ENCODE measurements around the gene PRICKLE2.
A peak's percentile ranks its signal among the peaks of the same experiment; 100 is the strongest.
"Not testable (repeated sequence)": the region's sequence is repeated elsewhere in the genome, so short reads cannot be mapped to it uniquely, and the experiment has no call there.

Gene PRICKLE2

DNA sequence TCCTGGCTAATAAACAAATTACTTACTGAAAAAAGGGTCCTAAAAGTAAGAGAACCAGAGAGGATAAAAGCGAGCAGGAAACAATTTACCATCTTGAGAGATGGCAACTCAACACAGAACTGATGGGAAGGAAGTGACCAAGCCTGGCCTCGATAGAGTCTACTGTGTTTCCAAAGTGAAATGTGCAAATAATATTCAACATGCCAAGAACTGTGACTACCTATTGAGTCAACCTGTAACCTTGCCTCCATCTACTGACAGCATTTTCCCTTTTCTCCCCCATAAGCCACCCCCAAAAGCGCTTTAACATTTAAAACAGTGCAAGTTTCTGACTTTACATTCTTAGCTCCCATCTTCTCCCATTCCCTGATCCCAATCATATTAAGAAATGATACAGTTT is 126.6 kb downstream of the PRICKLE2 start:
- no peak for DNase-seq (ENCODE audit: low spot score)

GRCh38 chr3:64097920-64098319 is 127.3 kb downstream of the PRICKLE2 start:
- no peak for DNase-seq (ENCODE audit: low spot score)

DNA sequence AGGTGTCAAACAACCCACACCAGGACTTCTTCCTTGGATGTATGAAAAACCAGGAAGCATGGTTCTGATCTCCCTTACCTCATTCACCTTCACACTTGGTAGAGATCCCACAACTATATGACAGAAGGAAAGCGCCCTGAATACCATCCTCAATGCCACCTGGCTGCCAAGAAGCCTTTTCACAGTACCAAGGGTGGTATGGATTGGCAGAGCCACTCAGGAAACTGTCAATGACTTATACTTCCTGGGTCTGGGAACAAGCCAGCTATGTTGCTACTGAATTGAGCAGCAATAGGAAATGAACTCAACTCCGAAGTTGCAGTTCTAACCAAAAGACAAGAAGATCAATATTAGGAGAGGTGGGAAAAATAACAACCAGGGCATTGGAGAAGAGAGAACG is 129.5 kb downstream of the PRICKLE2 start:
- DNase-seq (ENCODE audit: low spot score), result no peak

DNA sequence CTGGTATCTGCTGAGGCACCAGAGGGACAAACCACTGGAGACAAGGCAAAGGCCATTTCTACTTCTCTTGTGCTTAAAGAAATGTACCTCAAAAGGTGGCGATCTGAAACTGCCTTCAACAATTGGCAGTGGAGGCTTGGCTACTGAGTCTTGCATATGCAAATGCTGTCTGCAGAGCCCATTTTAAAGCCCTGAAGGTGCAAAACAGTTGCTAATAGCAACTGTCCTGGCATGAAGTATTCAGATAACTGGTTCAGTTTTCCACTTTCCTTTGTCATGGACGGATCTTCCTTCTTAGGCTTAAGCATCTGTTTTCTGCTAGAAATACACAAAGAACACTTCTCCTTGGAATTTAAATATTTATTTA is 130.6 kb downstream of the PRICKLE2 start:
- peak; percentile 38 for DNase-seq (ENCODE audit: low spot score)

GRCh38 chr3:64093825-64094712 is 131.2 kb downstream of the PRICKLE2 start:
- DNase-seq (ENCODE audit: low spot score), result no peak

DNA sequence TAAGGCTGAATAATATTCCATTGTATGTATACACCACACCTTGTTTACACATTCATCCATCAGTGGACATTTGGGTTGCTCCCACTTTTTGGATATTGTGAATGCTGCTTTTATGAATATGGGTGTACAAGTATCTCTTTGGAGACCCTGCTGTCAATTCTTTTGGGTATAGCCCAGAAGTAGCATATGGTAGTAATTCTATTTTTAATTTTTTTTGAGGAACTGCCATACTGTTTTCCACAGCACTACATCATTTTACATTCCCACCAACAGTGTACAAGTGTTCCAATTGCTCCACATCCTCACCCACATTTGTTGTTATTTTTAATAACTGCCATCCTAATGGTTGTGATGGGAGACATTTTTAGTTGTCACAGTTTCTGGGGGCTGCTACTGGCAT is 132.1 kb downstream of the PRICKLE2 start:
- no peak for DNase-seq (ENCODE audit: low spot score)

GRCh38 chr3:64091501-64091900 is 133.8 kb downstream of the PRICKLE2 start:
- DNase-seq (ENCODE audit: low spot score), result no peak

GRCh38 chr3:64089386-64089785 is 135.9 kb downstream of the PRICKLE2 start:
- DNase-seq (ENCODE audit: low spot score), result not testable (repeated sequence)

GRCh38 chr3:64088408-64089205 is 136.7 kb downstream of the PRICKLE2 start:
- no peak for DNase-seq (ENCODE audit: low spot score)

GRCh38 chr3:64086479-64087252 is 138.6 kb downstream of the PRICKLE2 start:
- no peak for DNase-seq (ENCODE audit: low spot score)

- no peak for DNase-seq (ENCODE audit: low spot score)
These were observed 140.6 kb downstream of the PRICKLE2 start for GRCh38 chr3:64084640-64085039.

GRCh38 chr3:64083575-64083974 is 141.7 kb downstream of the PRICKLE2 start:
- DNase-seq (ENCODE audit: low spot score), result no peak

DNA sequence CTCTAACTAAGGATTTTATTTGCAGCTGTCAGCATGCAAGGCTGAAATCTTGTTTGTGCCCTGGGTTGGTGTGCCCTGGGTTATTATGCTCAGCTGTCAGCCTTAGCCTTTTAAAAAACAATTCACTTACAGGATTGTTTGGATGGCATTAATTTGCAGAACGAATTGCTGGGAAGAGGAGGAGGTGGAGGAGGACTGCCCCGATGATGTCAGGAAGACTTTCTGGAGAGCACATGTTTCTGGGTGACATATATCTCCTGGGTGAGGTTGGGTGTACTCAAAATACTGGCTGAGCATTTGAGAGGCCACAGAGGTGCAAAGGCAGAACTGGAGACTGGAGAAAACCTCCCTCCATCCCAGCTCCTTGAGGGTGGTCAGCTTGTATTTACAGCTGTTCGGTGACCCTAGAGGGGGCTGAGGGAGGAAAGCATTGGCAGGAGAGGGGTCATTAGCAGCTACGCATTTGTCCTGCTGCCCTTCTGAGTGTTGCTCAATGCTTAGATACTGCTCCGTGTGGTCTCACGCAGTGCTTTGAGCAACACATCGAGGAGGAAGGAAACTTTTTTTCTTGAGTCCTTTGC is 142.2 kb downstream of the PRICKLE2 start:
- no peak for DNase-seq (ENCODE audit: low spot score)

DNA sequence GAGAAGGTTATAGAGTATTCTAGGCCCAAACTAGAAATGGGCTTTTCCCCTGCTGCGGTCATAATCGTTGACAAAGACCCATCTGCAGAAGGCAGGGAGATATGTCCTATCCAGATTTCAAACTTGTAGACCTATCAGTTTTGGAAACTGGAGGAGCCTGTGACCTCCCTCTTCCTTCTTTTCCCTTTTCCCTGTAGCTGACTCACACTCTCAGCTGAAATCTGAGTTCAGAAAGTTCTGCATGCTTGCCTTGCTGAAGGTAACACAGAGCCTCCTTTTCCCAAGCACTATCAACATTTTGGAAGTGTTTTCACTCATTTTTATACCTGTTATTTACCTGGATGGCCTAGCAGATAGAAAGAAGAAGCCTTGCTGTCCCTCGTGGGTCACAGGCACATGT is 142.9 kb downstream of the PRICKLE2 start:
- no peak for DNase-seq (ENCODE audit: low spot score)

DNA sequence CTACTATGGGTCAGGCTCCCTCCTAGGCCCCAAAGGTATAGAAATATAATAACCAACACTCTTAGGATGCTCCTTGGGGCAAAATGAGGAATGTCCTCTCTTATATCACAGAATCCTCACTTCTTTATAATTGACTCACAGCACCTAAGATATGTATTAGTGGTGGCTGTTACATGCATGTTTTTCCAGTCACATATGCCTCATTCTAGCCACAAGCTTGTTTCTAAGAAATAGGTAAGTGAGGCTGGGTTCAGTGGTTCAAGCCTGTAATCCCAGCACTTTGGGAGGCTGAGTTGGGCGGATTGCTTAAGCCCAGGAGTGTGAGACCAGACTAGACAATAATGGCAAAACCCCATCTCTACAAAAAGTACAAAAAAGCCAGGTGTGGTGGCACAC is 144.0 kb downstream of the PRICKLE2 start:
- no peak for DNase-seq (ENCODE audit: low spot score)

GRCh38 chr3:64080616-64081234 is 144.5 kb downstream of the PRICKLE2 start:
- no peak for DNase-seq (ENCODE audit: low spot score)

GRCh38 chr3:64079369-64080150 is 145.7 kb downstream of the PRICKLE2 start:
- DNase-seq (ENCODE audit: low spot score), result no peak

DNA sequence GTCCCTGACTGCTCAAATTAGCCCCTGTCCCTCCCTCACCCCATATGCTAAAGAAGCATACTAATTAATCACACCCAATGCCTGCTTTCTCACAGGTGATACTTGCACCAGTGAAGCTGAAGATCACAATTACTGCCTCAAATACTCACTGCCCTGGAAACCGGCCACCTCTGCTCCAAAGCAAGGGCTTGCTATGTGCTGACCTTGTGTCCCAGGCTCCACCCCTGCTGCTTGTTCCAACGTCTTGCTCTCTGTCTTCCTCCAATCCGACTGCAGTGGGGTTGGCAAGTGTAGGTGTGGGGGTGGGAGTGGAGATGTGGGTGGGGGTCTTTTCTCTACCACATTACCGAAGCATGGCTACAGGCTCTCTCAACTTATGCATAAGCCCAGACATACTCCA is 146.3 kb downstream of the PRICKLE2 start:
- no peak for DNase-seq (ENCODE audit: low spot score)

GRCh38 chr3:64074895-64075679 is 150.2 kb downstream of the PRICKLE2 start:
- no peak for DNase-seq (ENCODE audit: low spot score)

DNA sequence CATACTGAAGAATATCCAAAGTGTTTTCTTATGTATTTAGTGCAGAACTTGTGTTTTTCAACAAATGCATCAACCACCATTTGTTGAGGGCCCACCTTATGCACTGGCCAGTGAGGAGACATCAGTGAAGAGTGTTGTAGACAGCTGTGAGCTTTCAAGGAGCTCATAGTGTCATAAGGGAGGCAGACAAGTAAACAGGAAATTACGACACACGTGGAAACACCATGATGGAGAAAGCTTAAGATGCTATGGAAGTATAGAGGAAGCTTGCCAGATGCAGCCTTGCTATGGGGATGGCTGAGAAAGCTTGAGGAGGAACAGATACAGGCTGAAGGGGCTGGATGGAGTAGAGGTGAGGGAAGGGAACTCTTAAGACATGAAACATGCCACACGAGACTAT is 151.2 kb downstream of the PRICKLE2 start:
- DNase-seq (ENCODE audit: low spot score), result no peak

Measured in iPS-NIHi11 (cell line).